GM12872 (cell line): ENCODE measurements around the gene PPP2R2C.

Experiments
- CTCF ChIP-seq: IDR thresholded peaks from 3 replicates; pipeline ENCODE4 v1.5.1; 2011; ENCODE audit warnings: low read depth, mild to moderate bottlenecking, low read length, moderate library complexity; ENCODE audit not compliant: insufficient read depth

The PPP2R2C gene

DNA sequence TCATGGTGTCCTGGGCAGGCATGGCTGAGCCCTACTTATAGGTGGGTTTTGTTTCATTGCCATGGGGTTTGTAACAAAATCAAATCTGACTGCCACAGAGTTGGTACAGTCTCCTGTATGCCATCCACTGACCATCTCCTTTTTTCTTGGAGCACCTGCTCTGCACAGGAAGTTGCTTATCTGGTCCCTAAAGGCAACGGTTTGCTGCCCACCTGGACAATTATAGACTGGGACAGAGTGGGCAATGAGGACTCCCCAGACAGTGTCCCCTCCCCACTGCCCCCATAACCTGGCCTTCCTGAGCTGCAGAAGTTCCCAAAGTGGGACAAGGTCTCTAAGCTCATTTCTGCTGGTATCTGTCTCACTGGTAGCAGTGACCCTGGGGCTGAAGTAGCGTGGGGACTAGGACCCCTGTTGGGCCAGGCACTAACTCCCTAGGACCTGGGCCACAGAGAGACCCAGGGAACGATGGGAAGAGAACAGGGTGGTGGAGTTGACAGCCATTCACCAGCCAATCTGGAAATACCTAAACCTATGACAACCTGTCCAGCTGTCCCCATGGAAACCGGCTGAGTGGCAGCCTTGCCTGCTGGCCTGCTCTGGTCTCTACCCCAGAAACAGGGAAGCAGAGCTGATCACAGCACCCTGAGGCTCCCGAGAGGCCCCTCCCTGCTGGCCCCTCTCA is 138.1 kb downstream of the PPP2R2C start:
- no peak for TF ChIP-seq CTCF

DNA sequence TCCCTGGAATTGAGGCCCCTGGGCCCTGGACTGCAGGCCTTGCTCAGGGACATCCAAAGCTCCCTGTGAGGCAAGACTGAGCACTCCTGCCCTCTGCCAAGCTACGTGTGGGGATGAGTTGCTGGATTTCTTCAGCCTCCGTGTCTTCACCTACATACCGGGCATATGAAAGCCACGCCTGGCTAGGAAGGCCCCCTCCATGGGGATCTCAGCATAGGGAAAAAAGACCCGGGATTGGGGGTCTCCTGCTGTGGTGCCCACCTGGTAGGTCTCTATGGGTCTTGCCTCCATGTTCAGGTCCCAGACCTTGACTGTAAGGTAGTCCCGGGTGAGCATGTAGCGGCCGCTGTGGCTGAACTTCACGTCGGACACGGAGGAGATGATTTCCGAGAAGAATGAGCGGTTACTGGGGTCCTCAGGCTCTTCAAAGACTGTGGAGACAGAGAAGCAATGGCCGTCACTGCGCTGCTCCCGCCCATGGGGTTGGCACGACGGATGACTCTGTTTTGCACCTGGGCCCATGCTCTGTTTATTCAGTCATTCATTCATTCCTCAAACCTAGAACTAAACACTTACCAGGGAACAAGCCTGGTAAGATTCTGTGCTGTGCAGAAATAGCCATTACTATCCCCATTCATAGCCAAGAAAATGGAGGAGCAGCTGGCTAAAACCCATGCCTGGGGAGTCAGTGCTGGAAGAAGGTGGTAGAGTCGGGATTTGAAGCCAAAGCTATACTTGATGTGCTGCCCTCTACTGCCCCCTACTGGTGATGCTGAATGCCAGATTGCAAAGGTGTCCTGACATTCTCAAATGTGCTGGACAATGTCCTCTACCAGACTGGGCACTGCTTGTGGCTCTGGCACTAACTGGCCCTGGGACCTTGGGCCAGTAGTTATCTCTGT is 138.9 kb downstream of the PPP2R2C start:
- peak; percentile 72 for TF ChIP-seq CTCF

GRCh38 chr4:6332669-6333050 is 139.8 kb downstream of the PPP2R2C start:
- no peak for TF ChIP-seq CTCF

- peak; percentile 79 for TF ChIP-seq CTCF
Observed at GRCh38 chr4:6332042-6332668, 140.3 kb downstream of the PPP2R2C start.

GRCh38 chr4:6331468-6331867 is 140.9 kb downstream of the PPP2R2C start:
- TF ChIP-seq CTCF = no peak

- TF ChIP-seq CTCF = peak; percentile 83
Observed at GRCh38 chr4:6331018-6331417, 141.4 kb downstream of the PPP2R2C start.

- no peak for TF ChIP-seq CTCF
Observed at GRCh38 chr4:6330384-6330767, 142.0 kb downstream of the PPP2R2C start.
